ENCODE data around the gene OR2M2. TPM values are rescaled to one million over a fixed set of nuclear protein-coding genes. Genes with fewer than 3 reads are reported as not detected.

Gene OR2M2
- polyA plus RNA-seq (2012; ENCODE audit: missing spikeins) = not detected

DNA sequence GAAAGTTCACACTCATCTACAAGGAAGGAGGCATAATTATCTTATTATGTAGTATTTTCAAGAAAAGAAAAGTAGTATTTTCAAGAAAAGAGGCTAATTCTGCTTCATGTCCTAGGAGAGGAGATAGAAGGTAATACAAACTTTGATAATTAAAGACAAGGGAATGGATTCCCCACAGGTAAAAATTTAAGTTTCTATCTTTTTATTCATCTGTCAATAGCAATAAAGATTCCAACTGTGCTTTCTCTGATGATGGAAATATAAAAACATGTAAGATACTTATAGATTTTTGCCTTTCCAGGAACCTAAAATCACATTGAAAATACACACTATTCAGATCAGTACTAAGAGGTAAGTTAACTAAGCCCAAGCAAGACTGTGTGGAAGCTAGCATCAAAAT lies at the start of gene OR2M2:
OR2M2 (plus strand) TSS at position 301 of the 400 bp plus-strand sequence. CDS start 5,165 bp downstream, outside the sequence.
- TF ChIP-seq TAF1 (IDR thresholded peaks at IDR 0.05; ENCODE audit: borderline replicate concordance, low read depth, low read length) = no peak
- TF ChIP-seq POLR2A (IDR thresholded peaks at IDR 0.05; ENCODE audit: low read depth, low read length) = no peak
- TF ChIP-seq POLR2AphosphoS5 (IDR thresholded peaks at IDR 0.05; ENCODE audit: low read depth, low read length) = no peak
- DNase-seq (ENCODE audit: insufficient read length) (no peak), FAIRE-seq (no peak)

- TF ChIP-seq TAF1 (IDR thresholded peaks at IDR 0.05; ENCODE audit: borderline replicate concordance, low read depth, low read length) (no peak), POLR2A (IDR thresholded peaks at IDR 0.05; ENCODE audit: low read depth, low read length) (no peak), POLR2AphosphoS5 (IDR thresholded peaks at IDR 0.05; ENCODE audit: low read depth, low read length) (no peak)
- FAIRE-seq = no peak
These were observed 47.0 kb upstream of the OR2M2 start for GRCh38 chr1:248127653-248128052.

GRCh38 chr1:248136811-248137210 lies 37.8 kb upstream of the OR2M2 start:
- TF ChIP-seq POLR2AphosphoS5 (IDR thresholded peaks at IDR 0.05; ENCODE audit: low read depth, low read length) = no peak
- TF ChIP-seq POLR2A (IDR thresholded peaks at IDR 0.05; ENCODE audit: low read depth, low read length) = no peak
- TF ChIP-seq TAF1 (IDR thresholded peaks at IDR 0.05; ENCODE audit: borderline replicate concordance, low read depth, low read length) = no peak
- FAIRE-seq (no peak), DNase-seq (ENCODE audit: insufficient read length) (no peak)

More at GRCh38 chr1:248127653-248128052, 47.0 kb upstream of the OR2M2 start:
- no peak for DNase-seq (ENCODE audit: insufficient read length)

DNA sequence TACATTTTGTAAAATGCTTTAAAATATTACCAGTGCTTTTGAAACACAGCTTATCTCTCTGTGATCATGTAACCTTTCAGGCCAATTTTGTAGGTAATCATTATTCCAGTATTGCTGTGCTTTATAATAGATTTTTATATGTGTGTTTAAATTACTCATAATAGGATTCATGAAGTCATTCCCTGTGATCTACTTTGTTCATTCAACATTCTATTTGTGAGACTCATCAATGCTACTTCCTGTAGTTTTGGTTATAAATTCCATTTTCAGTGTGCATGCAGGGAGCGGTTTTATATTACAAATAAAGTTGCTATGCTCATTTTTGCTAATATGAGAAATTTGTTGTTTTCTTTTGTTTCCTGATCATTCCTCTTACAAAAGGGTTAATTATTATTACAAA lies 33.8 kb upstream of the OR2M2 start:
- no peak for DNase-seq (ENCODE audit: insufficient read length)
- no peak for FAIRE-seq
- TF ChIP-seq POLR2AphosphoS5 (IDR thresholded peaks at IDR 0.05; ENCODE audit: low read depth, low read length) = no peak
- no peak for TF ChIP-seq POLR2A (IDR thresholded peaks at IDR 0.05; ENCODE audit: low read depth, low read length)
- TF ChIP-seq TAF1 (IDR thresholded peaks at IDR 0.05; ENCODE audit: borderline replicate concordance, low read depth, low read length) = no peak

- DNase-seq (ENCODE audit: insufficient read length) = no peak
- no peak for FAIRE-seq
- TF ChIP-seq POLR2AphosphoS5 (IDR thresholded peaks at IDR 0.05; ENCODE audit: low read depth, low read length) (no peak), TAF1 (IDR thresholded peaks at IDR 0.05; ENCODE audit: borderline replicate concordance, low read depth, low read length) (no peak), POLR2A (IDR thresholded peaks at IDR 0.05; ENCODE audit: low read depth, low read length) (no peak)
These were observed 31.3 kb upstream of the OR2M2 start for GRCh38 chr1:248143311-248143710.

GRCh38 chr1:248144513-248145198 lies 30.0 kb upstream of the OR2M2 start, which contains the start of gene OR2M5:
OR2M5 (plus strand) TSS chr1:248145148; CDS start chr1:248145148, 0 bp downstream.
- DNase-seq (ENCODE audit: insufficient read length) (no peak), FAIRE-seq (no peak)
- TF ChIP-seq TAF1 (IDR thresholded peaks at IDR 0.05; ENCODE audit: borderline replicate concordance, low read depth, low read length) (no peak), POLR2AphosphoS5 (IDR thresholded peaks at IDR 0.05; ENCODE audit: low read depth, low read length) (no peak), POLR2A (IDR thresholded peaks at IDR 0.05; ENCODE audit: low read depth, low read length) (no peak)

GRCh38 chr1:248152056-248152827 lies 22.4 kb upstream of the OR2M2 start:
- no peak for TF ChIP-seq POLR2AphosphoS5 (IDR thresholded peaks at IDR 0.05; ENCODE audit: low read depth, low read length)
- TF ChIP-seq TAF1 (IDR thresholded peaks at IDR 0.05; ENCODE audit: borderline replicate concordance, low read depth, low read length) = no peak
- no peak for TF ChIP-seq POLR2A (IDR thresholded peaks at IDR 0.05; ENCODE audit: low read depth, low read length)
- DNase-seq (ENCODE audit: insufficient read length) (no peak), FAIRE-seq (no peak)

GRCh38 chr1:248155927-248156326 lies 18.7 kb upstream of the OR2M2 start:
- no peak for TF ChIP-seq POLR2AphosphoS5 (IDR thresholded peaks at IDR 0.05; ENCODE audit: low read depth, low read length)
- no peak for TF ChIP-seq TAF1 (IDR thresholded peaks at IDR 0.05; ENCODE audit: borderline replicate concordance, low read depth, low read length)
- TF ChIP-seq POLR2A (IDR thresholded peaks at IDR 0.05; ENCODE audit: low read depth, low read length) = no peak
- no peak for FAIRE-seq

DNA sequence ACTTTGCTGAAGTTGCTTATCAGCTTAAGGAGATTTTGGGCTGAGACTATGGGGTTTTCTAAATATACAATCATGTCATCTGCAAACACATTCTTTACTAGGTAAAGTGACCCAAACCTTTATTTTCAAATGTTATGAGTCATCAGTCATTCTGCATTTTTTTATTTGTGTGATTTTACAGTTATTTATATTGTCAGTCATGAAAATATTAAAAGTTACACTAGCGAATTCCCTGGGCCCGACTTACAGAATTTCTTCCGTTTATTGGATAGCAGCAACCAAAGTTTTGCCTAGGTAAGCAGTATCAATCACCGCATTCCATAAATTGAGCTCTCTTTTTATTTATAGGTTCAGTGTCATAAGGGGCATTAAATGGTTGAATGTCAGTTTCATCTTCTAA lies 15.9 kb upstream of the OR2M2 start:
- DNase-seq (ENCODE audit: insufficient read length) = no peak
- FAIRE-seq = no peak
- no peak for TF ChIP-seq POLR2AphosphoS5 (IDR thresholded peaks at IDR 0.05; ENCODE audit: low read depth, low read length)
- no peak for TF ChIP-seq TAF1 (IDR thresholded peaks at IDR 0.05; ENCODE audit: borderline replicate concordance, low read depth, low read length)

More at GRCh38 chr1:248155927-248156326, 18.7 kb upstream of the OR2M2 start:
- no peak for DNase-seq (ENCODE audit: insufficient read length)

DNA sequence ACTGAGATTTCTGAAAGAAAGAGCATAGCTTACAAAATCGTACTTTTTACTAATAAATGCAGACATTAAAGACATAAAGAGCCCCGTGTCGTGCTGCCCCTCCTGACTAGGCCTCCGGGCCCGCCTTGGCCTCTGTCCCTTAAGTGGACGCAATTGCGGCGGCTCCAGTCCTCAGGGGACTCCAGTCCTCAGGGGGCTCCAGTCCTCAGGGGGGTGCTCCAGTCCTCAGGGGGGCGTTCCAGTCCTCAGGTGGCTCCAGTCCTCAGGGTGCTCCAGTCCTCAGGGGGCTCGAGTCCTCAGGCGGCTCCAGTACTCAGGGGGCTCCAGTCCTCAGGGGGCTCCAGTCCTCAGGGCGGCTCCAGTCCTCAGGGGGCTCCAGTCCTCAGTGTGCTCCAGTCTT lies 10.6 kb upstream of the OR2M2 start:
- TF ChIP-seq TAF1 (IDR thresholded peaks at IDR 0.05; ENCODE audit: borderline replicate concordance, low read depth, low read length) (no peak), POLR2AphosphoS5 (IDR thresholded peaks at IDR 0.05; ENCODE audit: low read depth, low read length) (no peak), POLR2A (IDR thresholded peaks at IDR 0.05; ENCODE audit: low read depth, low read length) (no peak)
- FAIRE-seq = no peak

GRCh38 chr1:248165186-248165585 lies 9.4 kb upstream of the OR2M2 start:
- DNase-seq (ENCODE audit: insufficient read length) (no peak), FAIRE-seq (no peak)
- TF ChIP-seq POLR2A (IDR thresholded peaks at IDR 0.05; ENCODE audit: low read depth, low read length) (no peak), TAF1 (IDR thresholded peaks at IDR 0.05; ENCODE audit: borderline replicate concordance, low read depth, low read length) (no peak), POLR2AphosphoS5 (IDR thresholded peaks at IDR 0.05; ENCODE audit: low read depth, low read length) (no peak)

More for the DNA sequence above, 10.6 kb upstream of the OR2M2 start:
- no peak for DNase-seq (ENCODE audit: insufficient read length)
